Measurements from ENCODE around the gene CADPS. TPM values are rescaled to one million over a fixed set of nuclear protein-coding genes. Genes with fewer than 3 reads are reported as not detected.

Gene CADPS
- total RNA-seq, 1 experiment from 2014 or later = not detected

DNA sequence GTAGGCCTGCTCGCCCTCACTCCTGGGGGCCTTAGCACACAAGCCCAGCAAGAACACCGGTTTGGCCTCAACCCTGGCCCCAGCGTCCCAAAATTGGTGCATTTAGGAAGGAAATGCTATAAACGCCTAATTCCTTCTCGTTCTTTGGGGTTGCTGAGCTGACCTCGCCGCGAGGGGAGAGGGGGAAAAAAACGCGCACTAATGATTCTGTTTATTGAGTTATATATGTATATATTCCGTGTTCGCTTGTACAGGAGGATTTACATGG is 505.8 kb downstream of the CADPS start:
- POLR2A ChIA-PET = no interaction called here
- H3K4me3 ChIP-seq (ENCODE audit: low read depth in 2 of 2, low read length in 2 of 2) = no peak overlapping the region
- intact Hi-C loops (cut with micrococcal nuclease; ENCODE audit: unreplicated experiment) = no loop called here
- H3K27ac ChIP-seq (ENCODE audit: low read length) = no peak overlapping the region
- TF ChIP-seq SIN3A (IDR thresholded peaks at IDR 0.05; ENCODE audit: borderline replicate concordance, insufficient read depth, low read depth, low read length) (no peak), TCF7L2 (IDR thresholded peaks at IDR 0.05; ENCODE audit: low read depth, low read length) (no peak)
- TF ChIP-seq, protein P1, sequence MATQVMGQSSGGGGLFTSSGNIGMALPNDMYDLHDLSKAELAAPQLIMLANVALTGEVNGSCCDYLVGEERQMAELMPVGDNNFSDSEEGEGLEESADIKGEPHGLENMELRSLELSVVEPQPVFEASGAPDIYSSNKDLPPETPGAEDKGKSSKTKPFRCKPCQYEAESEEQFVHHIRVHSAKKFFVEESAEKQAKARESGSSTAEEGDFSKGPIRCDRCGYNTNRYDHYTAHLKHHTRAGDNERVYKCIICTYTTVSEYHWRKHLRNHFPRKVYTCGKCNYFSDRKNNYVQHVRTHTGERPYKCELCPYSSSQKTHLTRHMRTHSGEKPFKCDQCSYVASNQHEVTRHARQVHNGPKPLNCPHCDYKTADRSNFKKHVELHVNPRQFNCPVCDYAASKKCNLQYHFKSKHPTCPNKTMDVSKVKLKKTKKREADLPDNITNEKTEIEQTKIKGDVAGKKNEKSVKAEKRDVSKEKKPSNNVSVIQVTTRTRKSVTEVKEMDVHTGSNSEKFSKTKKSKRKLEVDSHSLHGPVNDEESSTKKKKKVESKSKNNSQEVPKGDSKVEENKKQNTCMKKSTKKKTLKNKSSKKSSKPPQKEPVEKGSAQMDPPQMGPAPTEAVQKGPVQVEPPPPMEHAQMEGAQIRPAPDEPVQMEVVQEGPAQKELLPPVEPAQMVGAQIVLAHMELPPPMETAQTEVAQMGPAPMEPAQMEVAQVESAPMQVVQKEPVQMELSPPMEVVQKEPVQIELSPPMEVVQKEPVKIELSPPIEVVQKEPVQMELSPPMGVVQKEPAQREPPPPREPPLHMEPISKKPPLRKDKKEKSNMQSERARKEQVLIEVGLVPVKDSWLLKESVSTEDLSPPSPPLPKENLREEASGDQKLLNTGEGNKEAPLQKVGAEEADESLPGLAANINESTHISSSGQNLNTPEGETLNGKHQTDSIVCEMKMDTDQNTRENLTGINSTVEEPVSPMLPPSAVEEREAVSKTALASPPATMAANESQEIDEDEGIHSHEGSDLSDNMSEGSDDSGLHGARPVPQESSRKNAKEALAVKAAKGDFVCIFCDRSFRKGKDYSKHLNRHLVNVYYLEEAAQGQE (IDR thresholded peaks at IDR 0.05; ENCODE audit: insufficient read depth in 1 of 2, low read depth in 2 of 2, low read length in 1 of 2) = no peak
- peaks cover 2% of the 10 kb centered on the region; the same call in 1 of the 2 replicates for H3K27me3 ChIP-seq (ENCODE audit: control insufficient read depth, insufficient read depth, low read length)
- no peaks in the 10 kb centered on the region for H3K36me3 ChIP-seq (ENCODE audit: control insufficient read depth, insufficient read depth, low read length)
- H3K9me3 ChIP-seq (ENCODE audit: control insufficient read depth, insufficient read depth, low read depth, low read length) = no peaks in the 10 kb centered on the region
- DNase-seq (ENCODE audit: low read depth, low spot score) (no peak), ATAC-seq (no peak)
- in situ Hi-C loops (cut with HindIII; ENCODE audit: low pct_unique_long_range_greater_than_20kb, low sequenced_read_pairs) = no loop called here
- CTCF ChIA-PET = no interaction called here
- BruUV-seq (replicated peaks) = no TSS peak
- H3K4me1 ChIP-seq (ENCODE audit: control insufficient read depth, insufficient read depth, low read length) = no peaks in the 10 kb centered on the region; the same call in 1 of the 2 replicates

DNA sequence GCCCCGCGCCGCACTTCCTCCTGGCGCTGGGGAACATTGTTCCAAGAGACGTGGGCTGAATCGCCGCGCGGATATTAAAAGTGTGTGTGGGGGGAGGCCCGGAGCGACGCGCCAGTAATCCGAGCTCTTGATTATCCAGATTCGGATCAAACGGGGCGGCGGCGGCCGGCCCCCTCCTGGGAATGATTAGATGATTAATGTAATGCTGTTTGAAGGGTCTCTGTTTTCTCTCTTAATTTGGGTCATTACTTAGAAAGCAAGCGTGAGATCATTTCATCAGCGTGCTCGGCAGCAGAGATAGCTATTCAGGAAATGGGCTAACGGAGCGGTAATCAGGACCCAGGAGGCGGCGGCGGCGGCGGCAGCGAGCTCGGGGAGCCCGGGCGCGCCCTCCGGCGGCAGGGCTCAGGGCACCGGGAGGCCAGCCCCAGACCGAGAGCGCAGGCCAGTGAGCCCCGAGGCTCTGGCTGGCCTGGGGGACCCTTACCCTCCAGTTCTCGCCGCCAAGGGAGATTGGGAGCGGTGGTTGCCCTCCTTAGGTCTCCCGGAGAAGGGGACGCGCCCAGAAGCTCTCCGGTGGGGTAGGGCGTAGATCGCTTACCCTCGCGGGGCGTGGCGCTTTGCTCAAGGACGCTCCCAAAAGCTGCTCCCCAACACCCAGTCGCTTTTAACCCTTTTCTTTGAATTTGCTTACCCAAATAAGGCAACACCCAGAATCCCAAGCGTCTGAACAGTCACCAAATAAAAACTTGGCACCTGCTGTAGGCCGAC is 506.3 kb downstream of the CADPS start:
- TF ChIP-seq SIN3A (IDR thresholded peaks at IDR 0.05; ENCODE audit: borderline replicate concordance, insufficient read depth, low read depth, low read length) (no peak), POLR2AphosphoS5 (IDR thresholded peaks at IDR 0.05; ENCODE audit: low read depth, low read length) (no peak), TCF7L2 (IDR thresholded peaks at IDR 0.05; ENCODE audit: low read depth, low read length) (no peak)
- TF ChIP-seq, protein P1 (IDR thresholded peaks at IDR 0.05; ENCODE audit: insufficient read depth in 1 of 2, low read depth in 2 of 2, low read length in 1 of 2) = no peak
- TF ChIP-seq, protein P2, sequence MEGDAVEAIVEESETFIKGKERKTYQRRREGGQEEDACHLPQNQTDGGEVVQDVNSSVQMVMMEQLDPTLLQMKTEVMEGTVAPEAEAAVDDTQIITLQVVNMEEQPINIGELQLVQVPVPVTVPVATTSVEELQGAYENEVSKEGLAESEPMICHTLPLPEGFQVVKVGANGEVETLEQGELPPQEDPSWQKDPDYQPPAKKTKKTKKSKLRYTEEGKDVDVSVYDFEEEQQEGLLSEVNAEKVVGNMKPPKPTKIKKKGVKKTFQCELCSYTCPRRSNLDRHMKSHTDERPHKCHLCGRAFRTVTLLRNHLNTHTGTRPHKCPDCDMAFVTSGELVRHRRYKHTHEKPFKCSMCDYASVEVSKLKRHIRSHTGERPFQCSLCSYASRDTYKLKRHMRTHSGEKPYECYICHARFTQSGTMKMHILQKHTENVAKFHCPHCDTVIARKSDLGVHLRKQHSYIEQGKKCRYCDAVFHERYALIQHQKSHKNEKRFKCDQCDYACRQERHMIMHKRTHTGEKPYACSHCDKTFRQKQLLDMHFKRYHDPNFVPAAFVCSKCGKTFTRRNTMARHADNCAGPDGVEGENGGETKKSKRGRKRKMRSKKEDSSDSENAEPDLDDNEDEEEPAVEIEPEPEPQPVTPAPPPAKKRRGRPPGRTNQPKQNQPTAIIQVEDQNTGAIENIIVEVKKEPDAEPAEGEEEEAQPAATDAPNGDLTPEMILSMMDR (IDR thresholded peaks at IDR 0.05) = no peak
- no peak overlapping the region for H3K4me3 ChIP-seq (ENCODE audit: low read depth in 2 of 2, low read length in 2 of 2)
- H3K36me3 ChIP-seq (ENCODE audit: control insufficient read depth, insufficient read depth, low read length) = no peaks in the 10 kb centered on the region
- intact Hi-C loops (cut with micrococcal nuclease; ENCODE audit: unreplicated experiment) = no loop called here
- H3K4me1 ChIP-seq (ENCODE audit: control insufficient read depth, insufficient read depth, low read length) = no peaks in the 10 kb centered on the region; the same call in 1 of the 2 replicates
- H3K27me3 ChIP-seq (ENCODE audit: control insufficient read depth, insufficient read depth, low read length) = peaks cover 2% of the 10 kb centered on the region; the same call in 1 of the 2 replicates
- ChIA-PET POLR2A (no interaction called here), CTCF (no interaction called here)
- no peak overlapping the region for H3K27ac ChIP-seq (ENCODE audit: low read length)
- in situ Hi-C loops (cut with HindIII; ENCODE audit: low pct_unique_long_range_greater_than_20kb, low sequenced_read_pairs) = no loop called here
- BruUV-seq (replicated peaks) = no TSS peak
- no peaks in the 10 kb centered on the region for H3K9me3 ChIP-seq (ENCODE audit: control insufficient read depth, insufficient read depth, low read depth, low read length)
- ATAC-seq (no peak), DNase-seq (ENCODE audit: low read depth, low spot score) (no peak)
